ENCODE measurements around the gene LRTM1.

GRCh38 chr3:54955496-54955895, 27.6 kb upstream of the LRTM1 start:
- no peak for TF ChIP-seq POLR2A (IDR thresholded peaks at IDR 0.05; ENCODE audit: low read length)
- no peak for TF ChIP-seq GATA1 (IDR thresholded peaks at IDR 0.05; ENCODE audit: low read depth, low read length)

All from erythroblast (primary cell).